RPMI8226 (cell line): Measurements from ENCODE around the gene GDPGP1.
"Not testable (repeated sequence)": the region's sequence is repeated elsewhere in the genome, so short reads cannot be mapped to it uniquely, and the experiment has no call there.

Experiments
- DNase-seq: peaks from one replicate; pipeline ENCODE4 v3.0.0-alpha.2; 2015

GDPGP1 gene

DNA sequence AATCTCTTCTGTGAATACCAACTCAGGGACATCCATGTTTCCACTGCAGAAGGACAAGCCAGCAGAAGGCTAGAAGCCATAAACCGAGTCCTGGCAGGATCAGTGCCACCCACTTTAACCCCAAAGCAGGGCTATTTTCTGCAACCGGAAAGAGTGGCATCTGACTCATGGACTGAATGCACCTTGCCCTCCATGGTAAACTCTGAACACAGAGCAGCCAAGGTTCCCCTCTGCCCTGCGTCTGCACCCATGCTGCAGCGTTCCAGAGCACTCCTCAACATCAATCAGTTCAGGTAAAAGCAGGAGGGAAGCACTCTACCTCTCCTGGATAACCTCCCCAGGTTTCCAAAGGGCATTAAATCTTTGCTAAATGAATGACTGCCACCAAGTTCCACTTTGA lies 30.7 kb downstream of the GDPGP1 start:
- DNase-seq, result peak; percentile 51

DNA sequence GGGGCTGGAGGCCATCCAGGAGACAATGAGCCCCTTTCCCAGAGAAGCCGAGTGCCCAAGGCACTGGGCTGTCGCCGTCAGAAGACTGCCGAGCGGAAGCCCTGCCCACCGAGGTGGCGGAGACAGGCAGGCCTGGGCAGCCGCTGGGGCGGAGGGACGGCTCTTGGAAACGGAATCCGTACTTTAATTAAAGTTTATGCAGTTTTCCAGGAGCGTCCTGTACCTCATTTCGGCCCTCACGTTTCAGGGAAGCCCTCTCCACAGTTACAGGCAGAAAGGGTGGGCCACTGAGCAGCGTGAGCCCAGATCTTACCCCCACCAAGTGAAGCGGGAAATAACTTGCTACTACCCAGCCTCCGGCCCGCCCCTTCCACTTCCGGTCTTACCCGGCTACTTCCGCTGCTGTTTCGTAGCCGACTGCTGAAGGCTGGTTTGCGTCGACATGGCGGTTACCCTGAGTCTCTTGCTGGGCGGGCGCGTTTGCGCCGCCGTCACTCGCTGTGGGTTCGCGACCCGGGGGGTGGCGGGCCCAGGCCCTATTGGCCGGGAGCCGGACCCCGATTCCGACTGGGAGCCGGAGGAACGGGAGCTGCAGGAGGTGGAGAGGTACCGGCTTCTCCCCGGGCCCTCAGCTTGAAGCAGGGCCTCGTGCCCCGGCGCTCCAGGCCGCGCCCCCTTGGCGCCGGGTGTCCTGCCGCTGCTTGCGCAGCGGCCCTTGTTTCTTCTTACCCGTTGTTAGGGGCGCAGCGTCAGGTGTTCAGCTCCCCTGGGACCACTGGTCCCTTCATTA lies 31.5 kb downstream of the GDPGP1 start, which contains the start of gene NGRN:
TSS of gene NGRN (plus strand) at position 402 of the 790 bp plus-strand sequence. CDS start at position 443, 41 bp downstream.
- DNase-seq, result peak; percentile 96

DNA sequence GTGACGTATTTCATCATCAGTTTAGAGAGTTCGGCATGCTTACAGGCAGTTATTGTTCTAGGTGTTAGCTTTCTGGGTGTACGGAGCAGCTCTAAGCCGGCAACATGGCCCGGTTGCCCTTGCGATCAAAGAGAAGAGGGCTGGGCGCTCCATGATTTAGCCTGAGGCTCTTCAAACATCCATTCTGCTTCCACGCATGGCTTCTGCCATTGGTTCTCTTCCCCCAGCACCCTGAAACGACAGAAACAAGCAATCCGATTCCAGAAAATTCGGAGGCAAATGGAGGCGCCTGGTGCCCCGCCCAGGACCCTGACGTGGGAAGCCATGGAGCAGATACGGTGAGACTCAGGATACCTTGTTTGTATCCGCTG lies 32.0 kb downstream of the GDPGP1 start:
- DNase-seq, result no peak

DNA sequence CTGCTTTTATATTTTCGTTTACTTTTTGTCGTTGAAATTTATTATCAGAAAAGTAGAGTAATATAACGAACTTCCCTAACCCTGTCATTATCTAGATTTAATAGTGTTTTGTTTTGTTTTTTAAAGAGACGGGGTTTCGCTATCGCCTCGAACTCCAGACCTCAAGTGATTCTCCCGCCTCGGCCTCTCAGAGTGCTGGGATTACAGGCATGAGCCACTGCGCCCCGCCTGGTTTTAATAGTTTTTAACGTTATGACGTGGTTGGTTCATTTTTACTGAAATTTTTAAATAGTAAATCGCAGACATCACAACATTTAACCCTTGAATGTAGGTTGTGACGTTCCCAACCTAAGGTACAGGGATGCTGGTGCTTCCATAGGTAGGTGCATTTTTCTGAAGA lies 32.5 kb downstream of the GDPGP1 start:
- DNase-seq, result peak; percentile 56

DNA sequence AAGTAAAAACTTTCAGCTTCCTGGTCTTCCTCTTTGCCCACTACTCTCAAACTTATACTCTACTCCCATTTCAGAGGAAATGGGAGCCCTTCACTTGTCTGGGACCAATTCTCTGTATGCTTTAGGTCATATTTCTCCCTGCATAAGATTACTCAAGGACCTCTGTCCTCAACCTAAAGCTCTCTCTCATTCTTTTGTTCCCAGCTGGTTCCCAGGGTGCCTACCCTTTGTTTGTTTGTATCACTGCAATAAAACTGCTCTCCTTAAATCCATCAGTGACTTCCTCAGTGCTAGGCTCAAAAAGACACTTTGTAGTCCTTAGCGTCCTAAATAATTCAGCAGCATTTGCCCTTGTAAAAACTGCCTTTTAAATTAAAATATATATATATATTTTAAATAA lies 34.4 kb downstream of the GDPGP1 start:
- no peak for DNase-seq

DNA sequence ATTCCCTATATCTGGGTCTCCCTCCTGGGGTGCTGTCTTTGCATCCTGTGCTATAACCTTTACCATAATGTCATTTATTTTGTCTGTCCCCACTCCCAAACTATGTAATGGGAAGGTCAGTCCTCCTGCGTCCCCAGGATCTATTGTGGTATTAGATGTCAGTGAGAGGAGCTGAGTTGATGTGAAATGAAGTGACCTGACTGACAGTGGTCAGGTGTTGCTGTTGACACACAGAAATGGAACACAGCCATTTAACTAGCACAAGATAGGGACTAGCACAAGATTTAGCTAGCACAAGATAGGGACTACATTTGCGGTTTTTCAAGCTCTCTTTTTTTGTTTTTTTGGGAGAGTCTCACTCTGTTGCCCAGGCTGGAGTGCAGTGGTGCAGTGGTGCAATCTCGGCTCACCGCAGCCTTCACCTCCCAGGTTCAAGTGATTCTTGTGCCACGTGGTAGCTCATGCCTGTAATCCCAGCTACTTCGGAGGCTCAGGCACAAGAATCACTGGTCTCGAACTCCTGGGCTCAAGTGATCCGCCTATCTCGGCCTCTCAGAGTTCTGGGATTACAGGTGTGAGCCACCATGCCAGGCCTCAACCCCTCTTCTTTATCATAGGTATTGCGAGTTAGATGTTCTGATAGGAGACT lies 36.6 kb downstream of the GDPGP1 start:
- no peak for DNase-seq

DNA sequence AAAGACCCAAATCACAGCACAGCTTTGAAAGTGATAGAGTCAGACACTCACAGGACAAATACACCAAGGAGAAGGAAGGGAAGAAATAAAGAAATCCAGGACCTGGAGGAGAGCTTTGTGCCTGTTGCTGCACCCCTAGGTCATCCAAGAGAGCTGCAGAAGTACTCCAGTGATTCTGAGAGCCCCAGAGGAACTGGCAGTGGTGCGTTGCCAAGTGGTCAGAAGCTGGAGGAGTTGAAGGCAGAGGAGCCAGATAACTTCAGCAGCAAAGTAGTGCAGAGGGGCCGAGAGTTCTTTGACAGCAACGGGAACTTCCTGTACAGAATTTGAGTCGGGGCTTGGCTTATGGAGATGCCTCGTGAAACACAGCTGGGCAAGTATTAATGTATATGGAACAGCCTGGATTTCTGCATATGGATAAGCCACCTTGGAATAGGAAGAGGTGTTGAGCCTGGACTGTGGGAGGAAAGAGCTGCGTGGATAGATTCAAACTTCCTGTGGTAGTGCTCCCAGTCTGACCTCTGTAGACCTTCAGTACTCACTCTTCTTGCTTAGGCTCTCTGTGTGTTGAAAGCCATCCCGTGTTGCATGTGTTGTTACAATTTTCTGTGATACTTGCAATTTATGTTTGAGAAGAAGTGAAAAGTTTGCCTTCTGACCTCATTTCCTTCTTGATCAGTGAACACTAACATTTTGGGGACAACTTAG lies 37.6 kb downstream of the GDPGP1 start:
- DNase-seq, result no peak

DNA sequence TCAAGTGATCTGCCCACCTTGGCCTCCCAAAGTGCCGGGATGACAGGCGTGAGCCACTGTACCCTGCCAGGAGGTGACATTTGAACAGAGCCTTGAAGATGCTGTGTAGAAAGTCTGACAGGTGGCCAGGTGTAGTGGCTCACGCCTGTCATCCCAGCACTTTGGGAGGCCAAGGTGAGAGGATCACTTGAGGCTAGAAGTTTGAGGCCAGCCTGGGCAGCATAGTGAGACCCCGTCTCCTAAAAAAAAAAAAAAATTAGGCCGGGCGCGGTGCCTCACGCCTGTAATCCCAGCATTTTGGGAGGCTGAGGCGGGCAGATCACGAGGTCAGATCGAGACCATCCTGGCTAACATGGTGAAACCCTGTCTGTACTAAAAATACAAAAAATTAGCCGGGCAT lies 44.5 kb downstream of the GDPGP1 start:
- not testable (repeated sequence) for DNase-seq

DNA sequence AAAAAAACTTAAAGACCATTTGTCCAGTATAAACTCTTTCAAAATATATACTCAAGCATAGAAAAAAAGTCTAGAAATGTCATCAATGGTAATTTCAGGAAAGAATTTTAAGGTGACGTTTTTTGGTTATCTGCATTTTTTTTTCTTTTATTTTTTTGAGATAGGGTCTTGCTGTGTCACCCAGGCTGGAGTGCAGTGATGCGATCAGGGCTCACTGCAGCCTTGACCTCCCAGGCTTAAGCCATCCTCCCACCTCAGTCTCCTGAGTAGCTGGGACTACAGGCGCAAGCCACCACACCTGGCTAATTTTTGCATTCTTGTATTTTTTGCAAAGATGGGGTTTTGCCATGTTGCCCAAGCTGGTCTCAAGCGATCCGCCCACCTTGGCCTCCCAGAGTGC lies 46.7 kb downstream of the GDPGP1 start:
- not testable (repeated sequence) for DNase-seq

DNA sequence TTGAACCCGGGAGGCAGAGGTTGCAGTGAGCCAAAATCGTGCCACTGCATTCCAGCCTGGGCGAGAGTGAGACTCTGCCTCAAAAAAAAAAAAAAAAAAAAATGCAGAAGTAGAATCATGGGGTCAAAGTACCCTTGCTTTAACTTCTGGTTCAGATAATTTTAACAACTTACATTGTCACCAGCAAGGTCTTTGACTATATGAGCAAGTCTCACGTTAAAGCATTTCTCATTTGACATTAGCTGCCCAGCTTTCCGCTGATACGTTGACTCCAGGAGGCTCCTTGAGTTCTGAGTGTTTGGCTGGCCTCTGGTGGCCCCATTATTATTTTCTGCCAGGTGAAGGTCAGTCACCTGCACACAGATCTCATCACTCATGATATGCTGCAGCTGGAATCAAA lies 47.6 kb downstream of the GDPGP1 start:
- DNase-seq, result not testable (repeated sequence)

DNA sequence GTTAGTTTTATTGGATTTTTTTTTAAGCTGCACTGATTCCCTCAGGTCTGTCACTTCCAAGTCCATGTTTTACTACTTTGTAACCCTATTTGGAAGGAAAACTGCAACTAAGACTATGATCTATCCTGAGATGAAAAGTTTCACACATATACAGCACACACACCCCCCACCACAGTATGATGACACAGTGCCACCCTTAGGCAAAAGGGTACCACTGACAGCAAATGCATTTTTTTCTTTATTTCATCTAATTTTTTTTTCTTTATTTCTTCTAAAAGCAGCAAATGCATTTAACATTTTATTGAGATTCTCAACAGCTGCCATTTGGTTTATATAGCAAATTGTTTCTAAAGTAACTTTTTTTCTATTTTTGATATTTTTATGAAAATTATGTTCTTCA lies 52.7 kb downstream of the GDPGP1 start:
- peak; percentile 64 for DNase-seq

DNA sequence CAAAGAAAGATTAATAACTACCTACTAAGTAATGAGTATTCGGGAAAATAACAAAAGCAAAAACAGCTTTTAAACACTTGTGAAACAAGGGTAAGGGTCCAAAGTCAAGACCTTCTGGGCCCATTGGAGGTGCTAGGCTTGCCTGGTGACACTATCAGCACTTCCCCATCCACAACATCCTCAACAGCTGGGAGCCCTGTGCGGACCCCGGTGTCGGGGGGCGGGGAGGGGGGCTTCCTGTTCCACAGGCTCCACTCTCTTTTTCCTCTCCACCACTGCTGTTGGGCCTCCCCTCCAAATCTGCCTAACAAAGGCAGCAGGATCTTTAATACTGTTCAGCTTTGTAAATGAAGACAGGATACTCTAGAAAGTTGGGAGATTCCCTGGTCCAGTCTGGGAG lies 53.1 kb downstream of the GDPGP1 start:
- DNase-seq, result no peak

DNA sequence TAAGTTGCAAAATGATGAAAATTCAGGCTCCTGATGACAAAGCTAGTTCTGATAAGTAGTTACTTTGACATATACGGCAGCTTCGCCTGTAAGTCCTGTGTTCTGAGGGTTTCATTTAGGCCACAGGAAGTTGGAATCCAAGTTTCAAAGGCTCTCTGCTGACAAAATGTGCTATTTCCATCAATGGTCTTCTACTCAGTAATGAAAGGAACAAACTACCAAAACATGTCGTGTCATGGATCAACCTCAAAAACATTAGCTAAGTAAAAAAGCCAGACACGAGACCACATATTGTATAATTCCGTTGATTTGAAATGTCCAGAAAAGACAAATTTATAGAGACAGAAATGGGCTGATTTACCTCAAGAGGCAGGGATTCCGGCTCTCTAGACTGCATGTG lies 53.9 kb downstream of the GDPGP1 start:
- no peak for DNase-seq

DNA sequence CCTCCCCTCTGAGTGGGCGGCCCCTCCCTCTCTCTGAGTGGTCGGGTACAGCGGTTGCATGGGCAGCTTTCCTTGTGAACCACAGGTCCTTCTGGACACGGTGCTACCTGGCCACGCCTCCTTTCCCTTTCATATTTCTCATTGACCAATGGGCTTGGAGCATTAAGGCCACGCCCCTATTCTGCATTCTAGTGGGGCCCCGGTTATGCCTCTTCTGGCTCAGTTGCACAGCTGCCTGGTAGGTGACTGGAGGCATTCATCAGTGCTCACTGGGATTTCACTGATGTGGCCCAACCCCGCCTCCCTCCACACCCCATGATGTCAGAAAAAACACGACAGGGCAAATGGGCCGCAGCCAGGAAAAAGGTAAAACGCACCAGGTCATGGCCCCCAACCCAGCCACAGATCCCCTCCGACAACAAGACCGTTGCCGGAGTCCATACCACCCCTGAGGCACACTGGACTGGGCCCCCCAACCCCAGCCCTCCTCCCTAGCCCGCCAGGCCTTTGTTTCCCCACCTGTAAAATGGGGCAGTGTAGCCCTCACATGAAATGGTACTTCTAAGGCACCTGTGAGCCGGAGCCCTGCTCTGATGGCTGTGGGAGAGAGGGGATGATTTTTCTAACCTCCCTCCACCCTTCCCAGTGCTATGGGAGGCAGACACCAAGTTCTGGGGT lies 57.8 kb downstream of the GDPGP1 start:
- peak; percentile 65 for DNase-seq

DNA sequence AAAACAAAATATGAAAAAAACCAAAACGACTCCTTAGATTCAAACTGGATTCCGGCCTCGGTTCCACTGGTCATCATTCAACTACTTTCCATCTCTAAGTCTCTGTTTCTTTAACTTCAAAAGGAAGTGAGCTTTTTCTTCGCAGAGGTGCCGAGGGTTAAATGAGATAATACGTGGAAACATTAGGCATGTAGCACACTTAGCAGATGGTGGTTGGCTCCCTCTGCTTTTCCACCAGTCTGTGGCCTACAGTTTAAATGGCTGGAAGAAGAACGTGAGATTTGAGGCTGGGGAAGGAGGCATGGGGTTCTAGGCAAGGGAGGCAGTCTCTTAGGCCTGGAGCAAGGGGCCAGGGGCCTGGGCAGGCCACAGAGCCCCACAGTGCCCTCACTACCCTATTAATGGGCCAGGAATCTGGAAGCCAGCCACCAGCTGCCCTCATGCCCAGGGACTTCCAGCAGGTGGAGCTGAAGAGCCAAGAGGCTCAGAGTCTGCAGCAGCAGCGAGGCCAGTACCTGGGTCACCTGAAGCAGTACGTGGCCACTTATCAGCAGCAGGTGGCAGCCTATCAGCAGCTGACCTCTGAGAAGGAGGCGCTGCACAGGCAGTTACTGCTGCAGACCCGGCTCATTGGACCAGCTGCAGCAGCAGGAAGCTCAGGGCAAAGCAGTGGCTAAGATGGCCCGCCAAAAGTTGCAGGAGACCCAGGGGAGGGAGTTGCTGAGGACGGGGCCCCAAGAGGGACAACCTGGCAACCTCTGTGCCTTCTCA lies 59.2 kb downstream of the GDPGP1 start:
- DNase-seq, result peak; percentile 95

DNA sequence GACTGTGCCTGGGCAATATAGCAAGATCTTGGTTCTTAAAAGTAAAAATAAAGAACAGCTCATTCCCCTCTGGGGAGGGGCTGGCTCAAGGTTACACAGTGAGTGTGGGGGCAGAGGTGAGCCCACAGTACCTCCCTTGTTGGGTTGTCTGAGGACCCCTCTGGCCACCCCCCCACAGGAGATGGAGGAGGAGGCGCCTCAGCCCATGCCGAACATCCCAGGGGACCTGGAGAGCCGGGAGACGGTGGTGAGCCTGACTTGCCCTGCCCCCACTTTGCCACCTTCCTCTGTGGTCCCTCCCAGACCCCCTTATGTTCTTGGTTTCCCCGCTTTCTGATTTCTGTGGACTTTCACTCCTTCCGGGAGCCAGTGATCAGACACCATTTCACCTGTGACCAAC lies 60.1 kb downstream of the GDPGP1 start:
- no peak for DNase-seq

DNA sequence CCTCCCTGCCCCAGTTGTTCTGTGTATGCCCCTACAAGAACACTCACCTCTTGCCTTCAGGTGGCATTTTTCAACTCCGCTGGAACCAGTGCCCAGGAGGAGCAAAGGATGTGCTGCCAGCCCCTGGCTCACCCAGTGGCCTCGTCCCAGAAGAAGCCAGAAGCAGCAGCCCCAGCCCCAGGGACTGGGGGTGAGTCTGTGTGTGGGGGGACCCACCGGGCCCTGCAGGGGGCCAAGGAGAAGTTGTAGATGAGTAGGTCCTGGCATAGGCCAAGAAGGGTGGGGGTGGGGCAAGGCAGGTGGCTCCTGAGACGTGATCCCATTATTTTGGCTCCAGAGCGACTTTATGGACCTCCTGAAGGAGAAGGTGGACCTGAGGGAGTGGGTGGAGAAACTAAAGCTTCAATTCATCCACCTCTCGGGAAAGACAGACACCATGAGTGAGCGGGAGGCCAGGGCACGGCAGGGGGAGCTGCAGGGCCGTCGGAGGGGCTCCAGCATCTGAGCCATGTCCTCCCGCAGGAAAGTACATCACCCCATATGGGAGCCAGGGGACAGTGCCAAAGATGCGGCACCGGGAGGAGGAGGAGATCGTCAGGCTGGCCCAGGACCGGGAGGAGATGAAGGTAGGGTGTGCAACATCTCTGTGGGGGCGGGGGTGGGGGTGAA lies 60.7 kb downstream of the GDPGP1 start:
- no peak for DNase-seq

DNA sequence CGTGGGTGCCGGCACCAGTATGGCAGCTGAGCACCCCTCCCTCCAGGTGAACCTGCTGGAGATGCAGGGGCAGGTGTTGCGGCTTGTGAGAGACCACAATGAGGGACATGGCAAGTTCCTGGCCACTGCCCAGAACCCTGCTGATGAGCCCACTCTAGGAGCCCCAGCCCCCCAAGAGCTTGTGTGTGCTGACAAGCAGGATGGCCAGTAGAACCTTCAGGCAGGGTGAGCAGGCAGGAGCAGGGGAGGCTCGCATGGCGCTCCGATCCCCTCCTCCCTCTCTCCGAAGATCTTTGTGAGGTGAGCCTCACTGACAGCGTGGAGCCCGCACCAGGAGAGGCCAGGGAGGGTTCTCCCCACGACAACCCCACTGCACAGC lies 61.2 kb downstream of the GDPGP1 start:
- DNase-seq, result no peak
